HEK293 (cell line): Measurements from ENCODE around the gene CROT.

Experiments used
- CTCF ChIA-PET: fragments of 350-600 bp; formaldehyde crosslinking; extraction: SDS; loops from one replicate; lab custom pipeline; 2021; ENCODE audit warnings: antibody characterized with exemption; lab: Yijun Ruan, JAX
- POLR2A ChIA-PET: fragments of 300-600 bp; formaldehyde crosslinking; extraction: SDS; loops from one replicate; lab custom pipeline; 2020; ENCODE audit warnings: antibody characterized with exemption, inconsistent platforms; lab: Yijun Ruan, JAX
- H3K27ac ChIP-seq: fragments of 200-500 bp; sonication (Bioruptor generic); 2 replicates; pipeline ENCODE4 v1.5.1; 2014; ENCODE audit warnings: low read depth, low read length, control low read depth, inconsistent platforms; ENCODE audit errors: extremely low read depth
- H3K36me3 ChIP-seq, 2 experiments: fragments of 200-500 bp in 1 of 2; sonication (Bioruptor generic) in 1 of 2; 1 replicate in 1 of 2; 2 replicates in 1 of 2; pipeline ENCODE4 v1.5.1; 2014 to 2017; ENCODE audit warnings: inconsistent platforms in 2 of 2, low read length in 2 of 2; ENCODE audit not compliant: control insufficient read depth in 2 of 2, insufficient read depth in 1 of 2
- H3K4me1 ChIP-seq: fragments of 200-500 bp; sonication (Bioruptor generic); 2 replicates; pipeline ENCODE4 v1.5.1; 2014; ENCODE audit warnings: mild to moderate bottlenecking, low read length, inconsistent platforms; ENCODE audit not compliant: control insufficient read depth, insufficient read depth
- H3K4me3 ChIP-seq: 2 replicates; pipeline ENCODE4 v1.5.1; 2011; ENCODE audit warnings: low read depth, mild to moderate bottlenecking, control low read depth, low read length, moderate library complexity
- H3K9me3 ChIP-seq: fragments of 200-500 bp; sonication (Bioruptor generic); 2 replicates; pipeline ENCODE4 v1.5.1; 2014; ENCODE audit warnings: low read depth, low read length, inconsistent platforms; ENCODE audit not compliant: control insufficient read depth, insufficient read depth
- BCL6B ChIP-seq: fragments of 450-650 bp; formaldehyde crosslinking; IDR thresholded peaks from 2 replicates; pipeline ENCODE4 v1.5.1; 2017; ENCODE audit warnings: missing biosample characterization, missing genetic modification characterization
- GLIS1 ChIP-seq: fragments of 450-650 bp; formaldehyde crosslinking; IDR thresholded peaks from 2 replicates; pipeline ENCODE4 v1.5.1; 2016; ENCODE audit warnings: missing biosample characterization, missing genetic modification characterization
- KLF8 ChIP-seq: fragments of 450-650 bp; formaldehyde crosslinking; IDR thresholded peaks from 2 replicates; pipeline ENCODE4 v1.5.1; 2016; ENCODE audit warnings: missing biosample characterization, missing genetic modification characterization
- ZFP3 ChIP-seq: fragments of 450-650 bp; formaldehyde crosslinking; IDR thresholded peaks from 2 replicates; pipeline ENCODE4 v1.5.1; 2016; ENCODE audit warnings: low read depth, missing biosample characterization, missing genetic modification characterization
- ZNF121 ChIP-seq: fragments of 450-650 bp; formaldehyde crosslinking; IDR thresholded peaks from 2 replicates; pipeline ENCODE4 v1.5.1; 2016; ENCODE audit warnings: missing biosample characterization, missing genetic modification characterization
- ZNF16 ChIP-seq: fragments of 450-650 bp; formaldehyde crosslinking; IDR thresholded peaks from 2 replicates; pipeline ENCODE4 v1.5.1; 2016; ENCODE audit warnings: low read depth, missing biosample characterization, missing genetic modification characterization
- ZNF214 ChIP-seq: fragments of 450-650 bp; formaldehyde crosslinking; IDR thresholded peaks from 2 replicates; pipeline ENCODE4 v1.5.1; 2017; ENCODE audit warnings: missing biosample characterization, mild to moderate bottlenecking, missing genetic modification characterization, borderline replicate concordance
- ZNF280C ChIP-seq: fragments of 450-650 bp; formaldehyde crosslinking; IDR thresholded peaks from 2 replicates; pipeline ENCODE4 v1.5.1; 2016; ENCODE audit warnings: missing biosample characterization, missing genetic modification characterization
- ZNF335 ChIP-seq: fragments of 450-650 bp; formaldehyde crosslinking; conservative IDR thresholded peaks from 2 replicates; pipeline ENCODE4 v1.5.1; 2016; ENCODE audit warnings: missing biosample characterization, missing genetic modification characterization
- ZNF341 ChIP-seq: fragments of 450-650 bp; formaldehyde crosslinking; IDR thresholded peaks from 2 replicates; pipeline ENCODE4; 2016; ENCODE audit warnings: low read depth, missing biosample characterization, missing genetic modification characterization
- ZNF426 ChIP-seq: fragments of 450-650 bp; formaldehyde crosslinking; IDR thresholded peaks from 2 replicates; pipeline ENCODE4 v1.5.1; 2017; ENCODE audit warnings: missing biosample characterization, missing genetic modification characterization, mild to moderate bottlenecking, inconsistent platforms, moderate library complexity
- ZNF560 ChIP-seq: fragments of 450-650 bp; formaldehyde crosslinking; IDR thresholded peaks from 2 replicates; pipeline ENCODE4 v1.5.1; 2017; ENCODE audit warnings: missing biosample characterization, missing genetic modification characterization, borderline replicate concordance
- ZNF692 ChIP-seq: fragments of 450-650 bp; formaldehyde crosslinking; IDR thresholded peaks from 2 replicates; pipeline ENCODE4 v1.5.1; 2016; ENCODE audit warnings: missing biosample characterization, missing genetic modification characterization
- ZNF701 ChIP-seq: fragments of 450-650 bp; formaldehyde crosslinking; IDR thresholded peaks from 2 replicates; pipeline ENCODE4 v1.5.1; 2016; ENCODE audit warnings: missing biosample characterization, missing genetic modification characterization
- ZNF747 ChIP-seq: fragments of 450-650 bp; formaldehyde crosslinking; IDR thresholded peaks from 2 replicates; pipeline ENCODE4 v1.5.1; 2016; ENCODE audit warnings: missing biosample characterization, missing genetic modification characterization
- TF ChIP-seq, protein P1 (sequence below): fragments of 450-650 bp; formaldehyde crosslinking; IDR thresholded peaks from 2 replicates; pipeline ENCODE4 v1.5.1; 2016; ENCODE audit warnings: missing biosample characterization, missing genetic modification characterization
- TF ChIP-seq, protein P2 (sequence below): fragments of 450-650 bp; formaldehyde crosslinking; IDR thresholded peaks from 2 replicates; pipeline ENCODE4 v1.5.1; 2016; ENCODE audit warnings: missing biosample characterization, missing genetic modification characterization
- TF ChIP-seq, protein P3 (sequence below): fragments of 450-650 bp; formaldehyde crosslinking; IDR thresholded peaks from 2 replicates; pipeline ENCODE4 v1.5.1; 2016; ENCODE audit warnings: missing biosample characterization, missing genetic modification characterization

CROT gene

GRCh38 chr7:87370660-87371180 is 25.3 kb downstream of the CROT start:
- H3K27ac ChIP-seq: no peak overlapping the region
- no peak overlapping the region for H3K4me3 ChIP-seq
- no peaks in the 10 kb centered on the region for H3K4me1 ChIP-seq
- peaks cover 5 to 6% of the 10 kb centered on the region in 2 experiments for H3K36me3 ChIP-seq
- ChIA-PET POLR2A (no interaction called here), CTCF (no interaction called here)
- H3K9me3 ChIP-seq: no peaks in the 10 kb centered on the region
- no peak for TF ChIP-seq ZNF121 (tag by site-specific recombination)
- TF ChIP-seq, protein P1, sequence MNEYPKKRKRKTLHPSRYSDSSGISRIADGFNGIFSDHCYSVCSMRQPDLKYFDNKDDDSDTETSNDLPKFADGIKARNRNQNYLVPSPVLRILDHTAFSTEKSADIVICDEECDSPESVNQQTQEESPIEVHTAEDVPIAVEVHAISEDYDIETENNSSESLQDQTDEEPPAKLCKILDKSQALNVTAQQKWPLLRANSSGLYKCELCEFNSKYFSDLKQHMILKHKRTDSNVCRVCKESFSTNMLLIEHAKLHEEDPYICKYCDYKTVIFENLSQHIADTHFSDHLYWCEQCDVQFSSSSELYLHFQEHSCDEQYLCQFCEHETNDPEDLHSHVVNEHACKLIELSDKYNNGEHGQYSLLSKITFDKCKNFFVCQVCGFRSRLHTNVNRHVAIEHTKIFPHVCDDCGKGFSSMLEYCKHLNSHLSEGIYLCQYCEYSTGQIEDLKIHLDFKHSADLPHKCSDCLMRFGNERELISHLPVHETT (tag by site-specific recombination): no peak
- TF ChIP-seq ZNF214 (tag by site-specific recombination): no peak
- no peak for TF ChIP-seq ZNF701
- TF ChIP-seq ZNF426: no peak
- no peak for TF ChIP-seq ZNF335
- no peak for TF ChIP-seq GLIS1 (tag by site-specific recombination)
- TF ChIP-seq, protein P2, sequence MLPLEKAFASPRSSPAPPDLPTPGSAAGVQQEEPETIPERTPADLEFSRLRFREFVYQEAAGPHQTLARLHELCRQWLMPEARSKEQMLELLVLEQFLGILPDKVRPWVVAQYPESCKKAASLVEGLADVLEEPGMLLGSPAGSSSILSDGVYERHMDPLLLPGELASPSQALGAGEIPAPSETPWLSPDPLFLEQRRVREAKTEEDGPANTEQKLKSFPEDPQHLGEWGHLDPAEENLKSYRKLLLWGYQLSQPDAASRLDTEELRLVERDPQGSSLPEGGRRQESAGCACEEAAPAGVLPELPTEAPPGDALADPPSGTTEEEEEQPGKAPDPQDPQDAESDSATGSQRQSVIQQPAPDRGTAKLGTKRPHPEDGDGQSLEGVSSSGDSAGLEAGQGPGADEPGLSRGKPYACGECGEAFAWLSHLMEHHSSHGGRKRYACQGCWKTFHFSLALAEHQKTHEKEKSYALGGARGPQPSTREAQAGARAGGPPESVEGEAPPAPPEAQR (tag by site-specific recombination): no peak

GRCh38 chr7:87375662-87376435 is 30.4 kb downstream of the CROT start:
- Histone ChIP-seq H3K4me1 (no peaks in the 10 kb centered on the region), H3K36me3 (no peaks in the 10 kb centered on the region; a peak in 2 of 3 replicates), H3K9me3 (no peaks in the 10 kb centered on the region), H3K4me3 (no peak overlapping the region), H3K27ac (no peak overlapping the region)
- ChIA-PET CTCF (no interaction called here), POLR2A (no interaction called here)
- TF ChIP-seq ZNF747 (tag by site-specific recombination) (no peak), ZNF692 (tag by site-specific recombination) (no peak), BCL6B (no peak), ZNF16 (tag by site-specific recombination) (no peak)

- Histone ChIP-seq H3K36me3 (peaks cover 6 to 9% of the 10 kb centered on the region in 2 experiments), H3K27ac (no peak overlapping the region), H3K9me3 (no peaks in the 10 kb centered on the region), H3K4me3 (no peak overlapping the region), H3K4me1 (no peaks in the 10 kb centered on the region)
- CTCF ChIA-PET: interaction anchor here (0.7 kb wide), 1 partner anchor 505 kb away, joined by 3 read pairs; no protein-coding TSS in a partner anchor
- POLR2A ChIA-PET: no interaction called here
- no peak for TF ChIP-seq ZNF280C
- TF ChIP-seq ZNF341 (tag by site-specific recombination): no peak
- TF ChIP-seq, protein P3, sequence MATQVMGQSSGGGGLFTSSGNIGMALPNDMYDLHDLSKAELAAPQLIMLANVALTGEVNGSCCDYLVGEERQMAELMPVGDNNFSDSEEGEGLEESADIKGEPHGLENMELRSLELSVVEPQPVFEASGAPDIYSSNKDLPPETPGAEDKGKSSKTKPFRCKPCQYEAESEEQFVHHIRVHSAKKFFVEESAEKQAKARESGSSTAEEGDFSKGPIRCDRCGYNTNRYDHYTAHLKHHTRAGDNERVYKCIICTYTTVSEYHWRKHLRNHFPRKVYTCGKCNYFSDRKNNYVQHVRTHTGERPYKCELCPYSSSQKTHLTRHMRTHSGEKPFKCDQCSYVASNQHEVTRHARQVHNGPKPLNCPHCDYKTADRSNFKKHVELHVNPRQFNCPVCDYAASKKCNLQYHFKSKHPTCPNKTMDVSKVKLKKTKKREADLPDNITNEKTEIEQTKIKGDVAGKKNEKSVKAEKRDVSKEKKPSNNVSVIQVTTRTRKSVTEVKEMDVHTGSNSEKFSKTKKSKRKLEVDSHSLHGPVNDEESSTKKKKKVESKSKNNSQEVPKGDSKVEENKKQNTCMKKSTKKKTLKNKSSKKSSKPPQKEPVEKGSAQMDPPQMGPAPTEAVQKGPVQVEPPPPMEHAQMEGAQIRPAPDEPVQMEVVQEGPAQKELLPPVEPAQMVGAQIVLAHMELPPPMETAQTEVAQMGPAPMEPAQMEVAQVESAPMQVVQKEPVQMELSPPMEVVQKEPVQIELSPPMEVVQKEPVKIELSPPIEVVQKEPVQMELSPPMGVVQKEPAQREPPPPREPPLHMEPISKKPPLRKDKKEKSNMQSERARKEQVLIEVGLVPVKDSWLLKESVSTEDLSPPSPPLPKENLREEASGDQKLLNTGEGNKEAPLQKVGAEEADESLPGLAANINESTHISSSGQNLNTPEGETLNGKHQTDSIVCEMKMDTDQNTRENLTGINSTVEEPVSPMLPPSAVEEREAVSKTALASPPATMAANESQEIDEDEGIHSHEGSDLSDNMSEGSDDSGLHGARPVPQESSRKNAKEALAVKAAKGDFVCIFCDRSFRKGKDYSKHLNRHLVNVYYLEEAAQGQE (tag by site-specific recombination): no peak
- no peak for TF ChIP-seq ZFP3 (tag by site-specific recombination)
- TF ChIP-seq ZNF560 (tag by site-specific recombination): no peak
- no peak for TF ChIP-seq KLF8 (tag by site-specific recombination)
Measured at GRCh38 chr7:87380905-87381304, 35.4 kb downstream of the CROT start.
